GM21515 (cell line): ENCODE results near the gene PSMB8.
A peak's percentile ranks its signal among the peaks of the same experiment; 100 is the strongest.
"Not testable (repeated sequence)": the region's sequence is repeated elsewhere in the genome, so short reads cannot be mapped to it uniquely, and the experiment has no call there.

Experiments
- ATAC-seq: cut with Tn5 transposase; IDR thresholded peaks from one replicate; pipeline ENCODE4 v1.9.1; 2021; ENCODE audit not compliant: unreplicated experiment

The PSMB8 gene

DNA sequence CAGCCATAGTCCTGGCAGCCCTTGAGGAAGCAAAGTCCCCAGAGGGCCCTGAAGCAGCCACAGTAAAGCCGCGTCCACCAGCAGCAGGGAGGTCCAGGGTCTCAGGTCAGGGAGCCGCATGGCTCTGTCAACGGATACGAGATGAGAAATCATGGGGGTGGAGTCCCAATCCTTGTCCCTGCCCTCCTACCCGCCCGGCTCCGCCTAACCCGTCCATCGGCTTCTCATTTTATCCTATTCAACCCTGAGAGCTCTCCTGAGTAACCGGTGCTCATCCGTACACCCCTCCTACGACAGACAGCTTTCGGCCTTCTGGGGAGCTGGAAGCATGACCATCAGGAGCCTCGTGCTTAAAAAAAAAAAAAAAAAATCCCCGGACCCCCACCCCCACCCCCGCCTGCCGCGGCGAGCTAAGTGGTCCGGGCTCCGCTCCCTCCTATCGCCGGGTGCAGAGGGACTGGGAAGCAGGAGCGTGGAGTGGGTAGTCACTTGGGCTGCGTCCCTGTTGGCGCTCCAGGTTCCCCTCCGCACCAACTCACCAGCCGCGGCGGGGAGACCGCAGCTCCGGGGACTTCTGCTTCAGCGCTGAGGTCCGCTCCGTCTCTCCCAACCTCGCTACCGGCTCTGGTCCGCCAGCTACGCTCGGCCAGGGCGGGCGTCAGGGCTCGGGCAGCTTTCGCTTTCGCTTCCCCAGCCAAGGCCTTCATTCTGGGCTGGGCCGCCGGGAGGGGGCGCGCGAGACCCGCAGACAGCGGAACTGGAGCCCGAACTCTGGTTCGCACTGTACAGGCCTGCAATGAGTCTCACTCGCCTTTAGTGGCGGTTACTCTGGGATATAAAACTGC is 5.5 kb downstream of the PSMB8 start, which contains the start of gene TAP2:
TAP2 (minus strand) TSS at position 626 of the 845 bp plus-strand sequence; CDS start at position 120, 506 bp downstream.
- peak; percentile 61 for ATAC-seq

DNA sequence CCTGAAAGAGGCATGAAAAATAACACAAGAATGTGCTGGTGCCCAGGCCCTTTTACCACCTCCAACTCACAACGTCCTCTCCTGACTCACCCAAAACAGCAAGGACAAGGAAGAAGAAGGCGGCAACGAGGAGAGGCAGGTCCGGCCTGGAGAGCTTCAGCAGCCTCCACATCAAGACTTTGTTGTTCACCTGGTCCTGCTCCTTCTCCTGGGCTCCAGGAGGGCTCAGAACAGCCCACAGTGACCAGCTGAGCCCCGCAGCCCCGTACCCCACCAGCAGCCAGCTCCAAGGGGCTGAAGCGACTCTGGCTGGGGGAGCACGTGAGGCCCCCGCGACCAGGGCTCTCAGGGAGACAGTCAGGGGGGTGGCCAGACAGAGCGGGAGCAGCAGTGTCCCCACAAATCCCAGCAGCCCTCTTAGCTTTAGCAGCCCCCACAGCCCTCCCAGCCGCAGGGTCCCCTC is 6.2 kb downstream of the PSMB8 start:
- ATAC-seq = no peak

GRCh38 chr6:32836873-32837272 is 7.0 kb downstream of the PSMB8 start:
- ATAC-seq = no peak

DNA sequence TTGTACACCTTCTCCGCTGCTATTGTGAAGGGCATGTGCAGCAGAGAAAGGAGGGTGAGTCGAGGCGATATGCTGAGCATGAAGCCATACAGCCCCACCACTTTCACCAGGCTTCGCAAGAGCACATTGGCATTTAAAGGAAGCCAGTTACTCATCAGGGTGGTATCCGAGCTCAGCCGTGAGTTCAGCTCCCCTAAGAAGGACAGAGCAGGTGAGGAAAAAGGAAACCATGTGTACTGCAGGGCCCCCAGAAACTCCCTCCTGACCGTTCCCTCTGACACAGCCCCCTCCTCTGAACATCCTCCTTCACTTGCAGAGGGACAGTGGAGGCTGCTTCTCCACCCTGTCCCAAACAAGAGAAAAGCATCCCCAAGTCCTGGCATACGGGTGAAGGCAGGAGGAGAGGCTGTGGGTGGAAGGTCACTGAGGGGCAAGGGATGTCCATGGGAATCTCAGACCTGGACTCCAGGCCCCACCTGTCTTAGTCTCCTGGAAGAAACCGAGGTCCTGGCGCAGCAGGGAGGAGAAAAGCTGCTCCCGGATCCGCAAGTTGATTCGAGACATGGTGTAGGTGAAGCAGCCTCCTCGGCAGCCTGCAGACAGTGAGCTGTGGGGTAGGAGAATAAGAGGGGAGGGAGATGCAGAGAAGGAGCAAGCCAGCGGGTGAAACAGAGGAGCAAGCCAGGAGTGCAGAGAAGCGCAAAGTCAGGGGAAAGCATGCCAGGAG is 8.5 kb downstream of the PSMB8 start:
- no peak for ATAC-seq

- no peak for ATAC-seq
Observed at GRCh38 chr6:32833664-32834063, 10.2 kb downstream of the PSMB8 start.

DNA sequence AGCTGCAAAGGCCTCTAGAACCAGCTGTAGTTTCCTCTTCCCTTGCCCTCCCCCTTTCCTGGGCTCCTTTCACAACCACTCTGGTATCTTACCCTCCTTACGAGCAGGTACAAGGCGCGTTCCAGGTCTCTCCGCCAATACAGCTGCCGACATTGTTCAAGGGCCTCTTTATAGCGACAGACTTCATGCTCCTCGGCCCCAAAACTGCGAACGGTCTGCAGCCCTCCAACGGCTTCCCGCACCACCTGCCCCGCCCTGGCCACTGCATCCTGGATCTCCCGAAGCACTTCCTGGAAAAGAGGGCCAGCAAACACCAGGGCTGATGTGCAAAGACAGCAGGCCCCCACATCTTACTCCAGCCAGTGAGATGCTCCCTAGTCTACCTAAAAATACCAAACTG is 11.3 kb downstream of the PSMB8 start:
- ATAC-seq = no peak

- ATAC-seq = no peak
Observed at GRCh38 chr6:32830936-32831335, 12.9 kb downstream of the PSMB8 start.

DNA sequence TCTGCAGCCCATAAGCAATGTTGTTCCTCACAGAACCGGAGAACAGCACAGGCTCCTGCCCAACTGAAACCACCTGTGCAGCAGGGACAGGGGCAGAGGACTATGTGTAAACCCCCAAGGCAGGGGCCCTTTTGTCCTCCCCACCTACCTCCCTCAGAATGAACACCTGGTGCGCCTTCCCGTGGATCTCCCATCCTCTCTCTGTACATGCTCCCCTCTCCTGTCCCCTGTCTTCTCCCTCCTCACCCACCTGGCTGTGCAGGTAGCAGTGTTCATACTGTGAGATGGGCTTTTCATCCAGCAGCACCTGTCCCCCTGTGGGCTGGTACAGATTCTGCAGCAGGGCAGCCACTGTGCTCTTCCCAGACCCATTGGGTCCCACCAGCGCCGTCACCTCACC is 13.8 kb downstream of the PSMB8 start:
- ATAC-seq = no peak

DNA sequence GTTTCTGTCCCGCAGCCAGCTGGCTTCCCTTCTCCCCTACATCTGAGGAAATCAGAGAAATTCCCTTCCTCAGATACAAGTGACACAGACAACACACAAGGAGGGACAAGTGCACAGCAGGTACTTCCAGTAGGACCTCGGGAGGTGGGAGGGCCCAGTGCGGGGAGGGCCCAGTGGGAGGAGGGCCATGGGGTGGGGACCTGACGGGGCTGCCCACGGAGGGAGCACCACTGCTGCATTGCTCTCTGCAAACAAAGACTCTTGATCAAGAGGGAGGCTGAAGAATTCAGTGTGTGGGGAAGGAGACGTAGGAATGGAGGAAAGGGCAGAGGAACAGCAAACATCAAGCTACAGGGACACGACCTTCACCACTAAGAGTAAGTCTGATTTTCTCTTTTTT is 14.4 kb downstream of the PSMB8 start:
- ATAC-seq = no peak

- ATAC-seq = no peak
Observed at GRCh38 chr6:32827025-32827424, 16.8 kb downstream of the PSMB8 start.

DNA sequence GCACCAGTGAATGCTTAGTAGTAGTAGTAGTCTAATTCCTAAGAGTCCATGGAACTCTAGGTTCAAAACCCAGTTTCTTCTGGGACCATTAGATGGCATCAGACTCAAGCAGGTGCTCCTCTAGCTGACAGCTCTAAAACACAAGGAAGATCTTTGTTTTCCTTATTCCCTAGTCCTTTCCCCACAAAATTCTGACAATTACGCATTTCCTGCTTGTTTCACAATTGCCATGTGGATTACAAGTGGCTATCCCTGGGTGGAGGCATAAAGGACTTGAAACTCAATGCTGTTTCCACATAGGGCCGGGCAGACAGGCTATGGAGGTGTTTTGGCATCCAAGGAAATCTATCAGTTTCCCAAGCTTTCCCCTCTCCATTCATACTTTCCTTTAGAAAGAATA is 17.9 kb downstream of the PSMB8 start:
- no peak for ATAC-seq

DNA sequence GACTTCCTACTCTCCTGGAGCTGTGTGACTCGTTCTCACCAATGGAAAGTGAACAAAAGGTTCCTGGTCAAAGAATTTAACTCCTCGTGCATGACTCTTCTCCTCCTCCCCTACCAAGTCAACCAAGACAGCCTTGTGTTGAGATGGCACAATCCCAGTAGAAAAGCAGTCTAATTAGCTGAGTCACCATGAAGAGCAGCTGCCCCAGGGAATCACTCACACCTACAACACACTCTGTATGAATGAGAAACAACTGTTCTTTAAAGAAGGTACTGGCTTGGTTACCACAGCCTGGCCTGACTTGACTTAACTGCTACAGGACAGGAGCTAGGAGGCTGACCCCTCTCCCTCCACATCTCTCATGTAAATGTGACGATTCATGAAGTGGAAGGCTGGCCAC is 24.1 kb downstream of the PSMB8 start:
- no peak for ATAC-seq

DNA sequence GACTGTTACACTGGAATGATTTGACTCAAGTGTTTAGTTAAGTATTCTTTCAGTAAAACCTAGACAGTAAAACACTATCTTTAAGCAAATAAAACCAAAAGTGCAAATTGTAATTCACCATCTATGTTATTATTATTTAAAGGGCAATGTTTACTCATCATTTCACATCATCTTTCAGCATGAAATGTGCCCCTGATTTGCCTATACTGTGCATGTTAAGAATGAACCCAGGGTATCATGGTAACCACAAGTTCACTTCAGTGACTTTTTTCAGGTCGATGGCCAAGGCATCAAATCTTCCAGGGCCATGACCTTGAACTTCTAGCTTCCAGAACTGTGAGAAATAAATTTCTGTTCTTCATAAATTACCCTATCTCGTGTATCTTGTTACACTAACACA is 25.0 kb downstream of the PSMB8 start:
- ATAC-seq = no peak

DNA sequence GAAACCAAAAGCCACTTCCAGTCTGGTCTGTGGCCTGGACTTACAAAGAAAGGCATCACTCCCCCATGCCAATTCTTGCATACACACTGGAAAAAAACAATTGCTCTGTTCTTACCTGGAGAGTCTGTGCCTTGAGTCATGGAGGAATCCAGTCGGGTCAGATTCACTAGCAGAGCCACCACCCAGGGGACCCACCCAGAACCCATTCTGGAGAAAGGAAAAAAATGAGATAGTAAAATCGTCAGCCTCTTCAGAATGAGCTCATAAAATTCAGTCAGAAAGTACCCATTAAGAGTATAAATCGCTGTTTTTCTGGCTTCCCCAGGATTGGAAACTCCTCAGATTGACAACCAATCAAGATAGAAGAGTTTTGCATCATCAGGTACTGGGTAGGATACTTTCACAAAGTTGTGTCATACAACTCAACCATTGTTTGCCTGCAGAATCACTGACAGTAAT is 27.1 kb downstream of the PSMB8 start, which contains the start of gene HLA-DOB:
HLA-DOB (minus strand) TSS at position 257 of the 459 bp plus-strand sequence; CDS start at position 206, 51 bp downstream.
- ATAC-seq = no peak

GRCh38 chr6:32815996-32816395 is 27.9 kb downstream of the PSMB8 start:
- no peak for ATAC-seq

GRCh38 chr6:32815115-32815514 is 28.7 kb downstream of the PSMB8 start:
- ATAC-seq = no peak

DNA sequence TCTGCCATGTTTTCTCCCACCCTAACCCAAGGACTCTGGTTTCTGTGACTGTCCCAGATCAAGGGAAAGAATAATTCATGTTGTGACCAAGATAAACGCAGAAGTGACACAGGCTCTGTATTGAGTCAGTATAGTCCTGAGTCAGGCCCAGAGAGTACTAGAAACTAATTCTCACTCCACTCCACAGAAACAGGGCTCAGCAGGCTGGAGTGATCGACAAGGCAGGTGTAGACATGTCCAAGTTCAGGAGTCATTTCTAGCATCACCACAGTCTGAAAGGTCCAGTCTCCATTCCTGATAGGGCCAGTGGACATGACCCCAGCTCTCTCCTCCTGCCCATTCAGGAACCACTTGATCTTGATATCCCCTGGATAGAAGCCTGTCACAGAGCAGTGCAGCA is 29.7 kb downstream of the PSMB8 start:
- no peak for ATAC-seq

DNA sequence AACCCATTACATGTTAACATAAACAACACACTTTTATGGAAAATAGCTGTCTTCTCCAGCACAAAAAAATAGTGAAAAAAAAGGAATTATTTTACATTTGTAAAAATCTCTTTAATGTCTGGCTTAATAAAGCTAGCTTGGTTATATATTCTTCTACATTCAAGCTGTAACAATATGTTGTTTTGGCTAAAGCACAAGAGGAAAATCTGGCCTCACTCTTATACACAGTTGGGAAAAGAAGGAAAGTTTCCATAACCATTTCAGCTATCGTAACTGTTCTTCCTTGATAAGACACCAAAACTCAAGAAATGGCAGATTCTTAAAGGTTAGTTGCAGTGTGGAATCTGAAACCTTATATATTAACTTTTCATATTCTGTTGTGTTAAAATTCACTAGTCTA is 34.7 kb downstream of the PSMB8 start:
- no peak for ATAC-seq

GRCh38 chr6:32807020-32807580 is 36.7 kb downstream of the PSMB8 start:
- no peak for ATAC-seq

- ATAC-seq = not testable (repeated sequence)
Observed at GRCh38 chr6:32805404-32805803, 38.4 kb downstream of the PSMB8 start.

GRCh38 chr6:32803416-32803815 is 40.4 kb downstream of the PSMB8 start:
- ATAC-seq = no peak

- no peak for ATAC-seq
Observed at GRCh38 chr6:32799740-32800139, 44.1 kb downstream of the PSMB8 start.
